GM19395 (cell line): ENCODE results near the gene PTCD2.

Experiments used
- ATAC-seq: cut with Tn5 transposase; IDR thresholded peaks from one replicate; pipeline ENCODE4 v1.9.1; 2021; ENCODE audit warnings: mild to moderate bottlenecking, moderate library complexity; ENCODE audit not compliant: unreplicated experiment

Gene PTCD2

DNA sequence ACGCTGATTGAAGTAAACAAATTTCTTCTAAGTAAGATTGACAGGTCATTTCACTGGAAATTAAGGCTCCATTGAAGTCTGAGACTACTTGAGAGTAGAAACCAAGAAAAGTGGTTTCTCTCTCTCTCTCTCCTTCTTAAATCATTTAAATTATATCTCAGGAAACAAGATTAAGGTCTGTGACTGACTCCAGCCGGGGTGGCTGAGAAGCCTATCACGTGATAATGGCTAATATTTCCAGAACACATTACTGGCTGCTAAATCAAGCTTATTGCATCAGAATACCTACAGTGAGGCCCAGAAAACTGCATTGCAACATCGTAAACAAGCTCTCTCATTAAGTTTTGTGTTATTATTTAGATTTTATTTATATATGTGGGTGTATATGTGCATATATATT, 88.4 kb downstream of the PTCD2 start:
- ATAC-seq: no peak

DNA sequence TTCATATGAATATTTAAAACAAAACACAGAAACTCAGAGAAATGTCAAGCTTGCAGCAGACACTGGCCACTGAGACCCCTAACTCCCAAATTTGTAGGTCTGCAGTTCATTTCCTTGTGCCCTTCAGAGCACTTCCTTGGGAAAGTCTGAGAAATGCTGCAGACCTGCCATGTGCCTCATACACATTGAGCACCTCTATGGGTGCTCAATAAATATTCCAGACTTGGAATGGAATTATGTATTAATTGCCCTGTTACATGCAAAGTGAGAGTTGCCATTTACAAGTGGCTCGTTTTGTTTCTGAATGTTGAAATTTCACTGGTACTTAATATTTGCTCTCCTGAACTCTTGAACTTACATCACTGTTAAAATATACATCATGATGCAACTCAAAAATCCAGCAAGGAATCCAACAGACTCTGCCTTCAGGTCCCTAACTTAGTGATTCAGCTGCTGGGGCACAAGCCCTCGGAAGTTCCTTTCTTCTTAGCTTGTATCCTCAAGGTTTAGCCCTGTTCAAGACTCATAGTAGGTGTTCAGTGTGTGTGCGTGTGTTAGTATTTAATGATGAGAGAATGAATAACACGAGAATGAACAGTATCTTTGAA, 90.6 kb downstream of the PTCD2 start:
- ATAC-seq: no peak

DNA sequence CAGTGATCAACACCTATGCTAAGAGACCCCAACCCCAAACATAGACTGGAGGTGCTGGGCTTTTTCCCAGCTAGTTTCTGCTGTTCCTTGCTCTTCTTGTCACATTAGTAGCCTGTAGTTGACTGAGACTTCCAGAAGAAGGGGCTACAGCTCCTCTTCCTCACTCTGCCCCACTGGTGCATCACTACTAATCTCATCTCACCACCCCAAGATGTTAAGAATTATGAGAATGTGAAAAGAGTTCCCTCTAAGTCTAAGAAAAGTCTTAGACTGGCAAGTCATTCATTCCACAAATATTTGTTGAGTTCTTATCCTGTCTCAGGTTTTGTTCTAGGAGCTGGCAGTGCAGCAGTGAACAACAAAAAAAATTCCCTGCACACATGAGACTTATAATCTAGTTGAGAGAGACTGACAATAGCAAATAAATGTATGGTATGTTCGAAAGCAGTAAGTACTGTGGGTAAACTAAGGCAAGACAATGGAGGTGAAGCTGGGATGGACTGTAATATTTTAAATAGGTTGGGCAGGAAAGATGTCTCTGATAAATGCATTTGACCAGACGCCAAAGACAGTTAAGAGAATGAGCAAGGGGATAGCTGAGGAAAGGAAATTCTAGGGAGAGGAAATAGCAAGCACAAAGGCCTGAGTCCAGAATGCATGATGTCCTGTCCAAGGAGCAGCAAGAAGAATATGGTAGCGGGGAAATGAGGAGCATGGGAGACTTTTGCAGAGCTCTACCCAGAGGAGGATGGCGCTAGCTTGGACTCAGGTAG, 92.3 kb downstream of the PTCD2 start:
- no peak for ATAC-seq

DNA sequence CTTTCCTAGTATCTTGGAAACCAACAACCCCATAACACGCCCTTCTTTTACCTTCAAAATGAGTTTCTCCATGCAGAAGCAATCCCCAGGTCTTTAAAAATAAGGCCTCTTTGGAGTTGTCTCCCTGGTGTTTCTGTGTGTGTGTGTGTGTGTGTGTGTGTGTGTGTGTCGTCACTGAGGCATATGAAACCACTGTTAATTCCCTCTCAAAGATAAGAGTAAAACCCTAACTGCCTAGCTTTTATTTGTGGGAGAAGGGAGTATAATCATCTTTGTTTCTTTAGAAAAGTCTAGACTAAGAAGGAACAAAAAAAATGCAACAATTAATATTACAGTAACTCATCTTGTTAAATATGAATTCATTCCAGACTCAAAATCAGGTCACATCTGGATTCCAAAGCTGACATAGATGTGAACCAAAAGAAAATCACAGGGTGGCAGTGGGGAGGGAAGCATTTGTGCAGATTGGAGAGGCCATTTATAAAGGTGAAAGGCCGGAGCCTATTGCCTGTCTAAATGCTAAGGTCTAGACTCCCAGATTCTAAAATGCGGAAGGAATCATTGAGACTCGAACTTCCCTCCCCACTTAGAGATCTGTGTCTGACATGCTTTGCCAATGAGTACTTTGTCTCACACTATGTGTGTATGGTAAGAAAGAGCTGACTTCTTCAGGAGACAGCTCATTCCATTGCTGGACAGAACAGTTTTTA, 95.6 kb downstream of the PTCD2 start:
- no peak for ATAC-seq

DNA sequence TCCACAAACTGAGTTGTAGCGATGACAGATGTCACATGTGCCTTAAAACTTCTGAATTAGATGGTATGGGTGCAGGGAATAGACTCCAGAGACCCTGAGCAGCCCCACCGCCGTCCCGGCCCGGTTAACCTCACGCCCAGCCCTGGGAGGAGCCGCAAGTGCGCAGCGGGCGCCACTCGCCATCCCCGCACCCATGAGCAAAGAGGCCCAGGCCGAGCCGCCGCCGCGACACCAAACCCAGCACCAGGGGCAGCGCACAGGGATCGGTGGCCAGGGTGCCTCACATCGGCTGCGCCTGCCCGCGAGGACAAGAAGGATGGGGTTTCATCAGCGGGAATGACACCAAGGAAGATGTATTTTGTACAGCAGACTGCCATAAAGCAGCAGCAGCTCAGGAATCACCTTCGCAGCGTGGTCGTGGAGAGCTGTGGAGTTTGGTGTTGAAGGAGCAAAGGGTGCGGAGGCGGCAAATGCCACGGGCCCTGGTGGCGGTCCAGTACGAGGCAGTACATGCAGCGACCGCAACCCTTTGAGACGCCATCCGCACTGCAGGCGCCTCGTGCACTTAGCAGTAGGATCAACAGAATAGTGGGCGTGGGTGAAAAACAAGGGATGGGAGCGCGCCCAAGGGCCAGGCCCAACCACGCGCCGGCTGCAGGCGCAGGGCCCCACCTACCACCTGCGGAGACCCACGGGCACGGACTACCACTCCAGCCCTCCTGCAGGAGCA, 97.3 kb downstream of the PTCD2 start:
- no peak for ATAC-seq
